T-helper 2 cell (primary cell): Measurements from ENCODE around the gene SH2D3A.
"Not testable (repeated sequence)": the region's sequence is repeated elsewhere in the genome, so short reads cannot be mapped to it uniquely, and the experiment has no call there.

Source experiments
- DNase-seq, 5 experiments: peaks; one replicate each; pipeline versions ENCODE4 v3.0.0 to v3.0.0-alpha.2; 2012 to 2022

The SH2D3A gene

GRCh38 chr19:6788896-6789295, 21.7 kb upstream of the SH2D3A start:
- DNase-seq = no peak

GRCh38 chr19:6787393-6787792, 20.2 kb upstream of the SH2D3A start:
- DNase-seq = no peak

GRCh38 chr19:6779206-6779605, 12.0 kb upstream of the SH2D3A start:
- DNase-seq = no peak

GRCh38 chr19:6778386-6778785, 11.2 kb upstream of the SH2D3A start:
- DNase-seq = peak in 1 of 5 experiments; percentile 26

GRCh38 chr19:6777434-6777833, 10.2 kb upstream of the SH2D3A start:
- no peak for DNase-seq

GRCh38 chr19:6776999-6777398, 9.8 kb upstream of the SH2D3A start:
- DNase-seq = no peak

- DNase-seq = not testable (repeated sequence)
These were observed 8.8 kb upstream of the SH2D3A start for GRCh38 chr19:6776045-6776444.

- no peak for DNase-seq
These were observed 7.8 kb upstream of the SH2D3A start for GRCh38 chr19:6774821-6775707.

GRCh38 chr19:6773323-6773931, 6.2 kb upstream of the SH2D3A start:
- peak; percentile 21 to 64 (median 43) for DNase-seq

GRCh38 chr19:6772866-6773322, 5.7 kb upstream of the SH2D3A start:
- DNase-seq = peak in 1 of 5 experiments; percentile 16

GRCh38 chr19:6772028-6772865, 5.0 kb upstream of the SH2D3A start, which contains the start of gene VAV1:
TSS of gene VAV1 (plus strand) at chr19:6772708. CDS start at chr19:6772808, 100 bp downstream.
- peak; percentile 54 to 95 (median 74) for DNase-seq

GRCh38 chr19:6771648-6772027, 4.4 kb upstream of the SH2D3A start:
- not testable (repeated sequence) for DNase-seq

GRCh38 chr19:6769006-6769619, 1.9 kb upstream of the SH2D3A start:
- DNase-seq = no peak

GRCh38 chr19:6768236-6768785, 1.1 kb upstream of the SH2D3A start:
- DNase-seq = peak in 1 of 5 experiments; percentile 63

- DNase-seq = peak in 1 of 5 experiments; percentile 78
These were observed 216 bp downstream of the SH2D3A start for GRCh38 chr19:6767081-6767356.

GRCh38 chr19:6766357-6767080, 716 bp downstream of the SH2D3A start:
- peak in 1 of 5 experiments; percentile 56 for DNase-seq

GRCh38 chr19:6765738-6766356, 1.4 kb downstream of the SH2D3A start:
- DNase-seq = no peak

GRCh38 chr19:6762253-6762797, 4.9 kb downstream of the SH2D3A start:
- not testable (repeated sequence) for DNase-seq

- DNase-seq = peak in 1 of 5 experiments; percentile 57
These were observed 6.1 kb downstream of the SH2D3A start for GRCh38 chr19:6761053-6761676.

GRCh38 chr19:6760606-6761005, 6.6 kb downstream of the SH2D3A start:
- DNase-seq = no peak
